Measurements from ENCODE around the gene OR2AG1. TPM values are rescaled to one million over a fixed set of nuclear protein-coding genes. Genes with fewer than 3 reads are reported as not detected.

The OR2AG1 gene, protein sequence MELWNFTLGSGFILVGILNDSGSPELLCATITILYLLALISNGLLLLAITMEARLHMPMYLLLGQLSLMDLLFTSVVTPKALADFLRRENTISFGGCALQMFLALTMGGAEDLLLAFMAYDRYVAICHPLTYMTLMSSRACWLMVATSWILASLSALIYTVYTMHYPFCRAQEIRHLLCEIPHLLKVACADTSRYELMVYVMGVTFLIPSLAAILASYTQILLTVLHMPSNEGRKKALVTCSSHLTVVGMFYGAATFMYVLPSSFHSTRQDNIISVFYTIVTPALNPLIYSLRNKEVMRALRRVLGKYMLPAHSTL
- total RNA-seq, result not detected in 2 replicates

DNA sequence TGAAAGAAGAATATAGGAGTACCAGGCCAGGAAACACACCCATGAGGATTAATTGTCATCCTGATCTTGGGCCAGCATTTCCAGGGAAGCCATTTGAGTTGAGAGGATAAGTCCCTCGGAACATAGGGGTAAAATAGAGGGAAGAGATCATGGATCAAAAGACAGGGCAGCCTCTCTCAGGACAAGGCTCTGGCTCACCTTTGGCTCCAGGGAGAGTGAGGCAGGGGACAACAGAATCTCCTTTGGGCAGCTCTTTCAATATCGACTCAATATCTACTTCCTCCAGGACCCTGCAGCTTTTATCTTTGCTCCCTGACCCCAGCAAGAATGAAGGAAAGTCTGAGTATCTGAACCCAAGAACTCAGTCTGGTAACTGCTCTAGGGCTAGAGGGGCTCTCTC lies at the start of gene OR2AG1:
Gene OR2AG1, plus strand, starts transcription at position 301 of the 400 bp plus-strand sequence. CDS start 2,018 bp downstream, outside the sequence.

DNA sequence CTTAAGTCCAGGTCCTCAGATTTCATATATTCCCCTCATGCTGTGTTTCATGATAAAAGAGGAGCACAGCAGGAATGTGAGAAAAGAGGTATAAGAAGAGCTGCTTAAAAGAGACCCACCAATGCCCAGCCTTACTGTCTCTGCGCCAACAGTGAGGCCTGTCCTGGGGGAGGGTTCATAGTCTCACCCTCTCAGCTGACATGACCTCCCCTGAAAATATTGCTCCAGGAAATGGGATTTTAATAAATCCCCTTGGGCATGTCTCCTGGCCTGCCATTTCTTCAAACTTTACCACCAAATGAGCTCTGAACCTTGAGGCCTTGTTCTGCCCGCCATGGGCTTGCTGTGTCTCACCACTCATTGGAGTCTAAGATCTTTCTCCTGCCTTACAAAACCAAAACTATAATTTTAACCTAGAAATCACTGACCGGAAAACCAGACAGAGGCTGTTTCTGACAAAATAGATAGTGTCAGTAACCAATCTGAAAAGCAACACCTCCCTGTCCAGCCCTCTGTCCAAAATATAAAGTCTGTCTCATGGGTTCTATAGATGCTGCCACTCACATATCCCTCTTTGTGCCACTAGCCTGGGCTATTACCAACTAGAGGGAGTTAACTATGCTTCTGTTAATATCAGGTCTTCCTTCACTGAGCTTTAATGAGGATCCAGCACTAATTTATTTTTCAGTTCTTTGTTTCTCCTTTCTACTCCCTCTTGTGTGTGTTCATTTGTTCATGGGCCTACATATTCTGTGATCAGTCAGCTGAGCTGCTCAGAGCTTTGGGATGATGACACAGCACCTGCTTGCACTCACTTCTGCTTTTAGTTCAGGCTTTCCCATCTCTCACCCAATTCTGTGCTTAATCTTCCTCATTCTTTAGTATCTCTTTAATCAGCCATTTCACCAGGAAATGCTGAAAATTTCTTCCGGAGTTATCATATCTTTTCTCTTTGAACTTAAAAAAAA lies 10.6 kb upstream of the OR2AG1 start, which contains the start of gene OR2AG2:
Gene OR2AG2, minus strand, starts transcription at position 51 of the 968 bp plus-strand sequence. CDS start 3,019 bp downstream, outside the sequence.

DNA sequence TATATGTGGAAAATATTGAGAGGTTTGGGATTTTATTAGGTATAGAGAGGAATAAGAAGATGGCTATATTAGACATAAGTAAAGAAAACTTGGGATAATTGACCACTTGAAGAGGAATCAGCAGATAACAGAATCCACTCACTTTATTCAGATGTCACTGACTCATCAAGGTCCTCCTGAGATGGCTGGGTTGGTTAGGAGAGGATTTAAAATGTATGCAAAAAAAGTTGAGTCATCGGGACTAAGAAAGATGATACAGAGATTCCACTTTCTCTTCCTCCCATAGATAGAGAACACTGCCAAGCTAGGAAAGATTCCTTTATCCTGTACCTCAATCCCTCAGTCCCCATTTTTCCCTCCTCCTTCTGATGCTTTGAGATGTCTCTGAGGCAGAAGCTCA lies 16.6 kb downstream of the OR2AG1 start, which contains the start of gene OR6A2:
Gene OR6A2, minus strand, starts transcription at position 288 of the 400 bp plus-strand sequence. CDS start 3,981 bp downstream, outside the sequence.

Other genes with a start within 250 kb of the OR2AG1 start
- 14.7 and 18.0 TPM in 2 replicates for gene RRP8, start 179.4 kb upstream of the OR2AG1 start, total RNA-seq
- gene ILK, start 179.2 kb upstream of the OR2AG1 start, total RNA-seq, result 42.7 and 77.8 TPM in 2 replicates
- 27.2 and 39.6 TPM in 2 replicates for gene TAF10, start 170.8 kb upstream of the OR2AG1 start, total RNA-seq
- 46.5 and 172 TPM in 2 replicates for gene TPP1, start 163.6 kb upstream of the OR2AG1 start, total RNA-seq
- under 0.01 and 0.21 TPM in 2 replicates for gene DCHS1, start 127.2 kb upstream of the OR2AG1 start, total RNA-seq
- 25.1 and 52.3 TPM in 2 replicates for gene MRPL17, start 99.7 kb upstream of the OR2AG1 start, total RNA-seq
- under 0.01 and 0.07 TPM in 2 replicates for gene OR2AG2, start 11.0 kb upstream of the OR2AG1 start, total RNA-seq
- under 0.01 and 0.14 TPM in 2 replicates for gene OR6A2, start 16.7 kb downstream of the OR2AG1 start, total RNA-seq
- gene OR10A5, start 62.7 kb downstream of the OR2AG1 start, total RNA-seq, result not detected in 2 replicates
- gene OR10A2, start 80.0 kb downstream of the OR2AG1 start, total RNA-seq, result not detected in 2 replicates
- not detected in 2 replicates for gene OR10A4, start 93.6 kb downstream of the OR2AG1 start, total RNA-seq
- under 0.01 and 0.21 TPM in 2 replicates for gene OR2D2, start 109.5 kb downstream of the OR2AG1 start, total RNA-seq
- not detected in 2 replicates for gene OR2D3, start 138.0 kb downstream of the OR2AG1 start, total RNA-seq
- gene ZNF215, start 143.4 kb downstream of the OR2AG1 start, total RNA-seq, result 5.8 and 8.2 TPM in 2 replicates
- 2.1 TPM in 2 replicates for gene ZNF214, start 237.3 kb downstream of the OR2AG1 start, total RNA-seq
- under 0.01 and 0.07 TPM in 2 replicates for gene NLRP14, start 237.5 kb downstream of the OR2AG1 start, total RNA-seq

Measured in nasal cavity respiratory epithelium epithelial cell of viscerocranial mucosa (primary cell).